Right atrium auricular region (tissue), 2 donors: ENCODE data around the gene GPR18. TPM values are rescaled to one million over a fixed set of nuclear protein-coding genes. Genes with fewer than 3 reads are reported as not detected.
"Not testable (repeated sequence)": the region's sequence is repeated elsewhere in the genome, so short reads cannot be mapped to it uniquely, and the experiment has no call there.

Experiments used
- DNase-seq: peaks from one replicate; pipeline ENCODE4 v3.0.0-alpha.2; 2019; ENCODE audit warnings: low spot score
- H3K27ac ChIP-seq, 2 donors: fragments of 200-600 bp; sonication (generic); 1 replicate in 1 of 2; 2 replicates in 1 of 2; pipeline ENCODE4 v1.5.1; 2016 to 2019
- H3K27me3 ChIP-seq, 2 donors: fragments of 200-600 bp; sonication (generic); one replicate each; pipeline versions ENCODE4 v1.5.1 to v1.6.0; 2017 to 2019
- H3K36me3 ChIP-seq: fragments of 200-600 bp; sonication (generic); one replicate; pipeline ENCODE4 v1.5.1; 2016
- H3K4me1 ChIP-seq, 2 donors: fragments of 200-600 bp; sonication (generic); one replicate each; pipeline versions ENCODE4 v1.5.1 to v1.6.0; 2017 to 2019
- H3K4me3 ChIP-seq, 2 donors: fragments of 200-600 bp; sonication (generic); 1 replicate in 1 of 2; 2 replicates in 1 of 2; pipeline ENCODE4 v1.5.1; 2017 to 2019; ENCODE audit warnings: mild to moderate bottlenecking in 1 of 2, moderate library complexity in 1 of 2
- H3K9me3 ChIP-seq, 2 donors: fragments of 200-600 bp; sonication (generic); one replicate each; pipeline ENCODE4 v1.5.1; 2019
- total RNA-seq, 2 donors: library from RNA; depleted of rRNA; stranded (reverse); fragments of >200 nt; gene quantifications; one replicate each; pipeline ENCODE4 v1.1.0, GENCODE V29; 2016
- TF ChIP-seq, protein P1 (sequence below), 2 donors: fragments of 200-600 bp; sonication (generic); IDR thresholded peaks; one replicate each; pipeline ENCODE4 v1.5.1; 2019; ENCODE audit warnings: antibody characterized with exemption in 2 of 2

Gene GPR18
- total RNA-seq, 2 donors from 2014 or later = 0.28 TPM; not detected in 1

GRCh38 chr13:99255271-99255670, 2.9 kb downstream of the GPR18 start:
- TF ChIP-seq, protein P1, sequence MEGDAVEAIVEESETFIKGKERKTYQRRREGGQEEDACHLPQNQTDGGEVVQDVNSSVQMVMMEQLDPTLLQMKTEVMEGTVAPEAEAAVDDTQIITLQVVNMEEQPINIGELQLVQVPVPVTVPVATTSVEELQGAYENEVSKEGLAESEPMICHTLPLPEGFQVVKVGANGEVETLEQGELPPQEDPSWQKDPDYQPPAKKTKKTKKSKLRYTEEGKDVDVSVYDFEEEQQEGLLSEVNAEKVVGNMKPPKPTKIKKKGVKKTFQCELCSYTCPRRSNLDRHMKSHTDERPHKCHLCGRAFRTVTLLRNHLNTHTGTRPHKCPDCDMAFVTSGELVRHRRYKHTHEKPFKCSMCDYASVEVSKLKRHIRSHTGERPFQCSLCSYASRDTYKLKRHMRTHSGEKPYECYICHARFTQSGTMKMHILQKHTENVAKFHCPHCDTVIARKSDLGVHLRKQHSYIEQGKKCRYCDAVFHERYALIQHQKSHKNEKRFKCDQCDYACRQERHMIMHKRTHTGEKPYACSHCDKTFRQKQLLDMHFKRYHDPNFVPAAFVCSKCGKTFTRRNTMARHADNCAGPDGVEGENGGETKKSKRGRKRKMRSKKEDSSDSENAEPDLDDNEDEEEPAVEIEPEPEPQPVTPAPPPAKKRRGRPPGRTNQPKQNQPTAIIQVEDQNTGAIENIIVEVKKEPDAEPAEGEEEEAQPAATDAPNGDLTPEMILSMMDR (IDR thresholded peaks at IDR 0.05) = no peak
- Histone ChIP-seq H3K4me1 (no peaks in the 10 kb centered on the region), H3K4me3 (no peak overlapping the region), H3K36me3 (no peaks in the 10 kb centered on the region), H3K9me3 (no peaks in the 10 kb centered on the region), H3K27me3 (no peaks in the 10 kb centered on the region), H3K27ac (no peak overlapping the region)
- no peak for DNase-seq

DNA sequence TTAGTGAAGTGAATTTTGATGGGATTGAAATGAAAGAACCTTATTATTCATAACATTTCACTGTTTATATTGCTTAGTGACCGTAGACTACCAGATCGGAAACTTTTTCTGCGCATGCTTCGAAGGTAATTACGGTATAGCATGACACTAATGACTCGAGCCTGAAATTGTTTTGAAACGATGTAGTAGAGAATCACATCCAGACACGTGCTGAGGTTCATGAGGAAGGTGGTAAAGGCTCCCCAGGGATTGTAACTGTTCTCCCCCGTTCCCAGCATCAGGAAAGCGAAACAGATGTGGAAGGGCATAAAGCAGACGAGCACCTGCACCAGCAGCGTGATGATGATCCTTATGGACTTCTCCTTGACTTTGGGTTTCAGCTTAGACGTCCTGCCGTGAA, 3.3 kb downstream of the GPR18 start:
- no peaks in the 10 kb centered on the region for H3K27me3 ChIP-seq
- DNase-seq = no peak
- TF ChIP-seq, protein P1 (IDR thresholded peaks at IDR 0.05) = no peak
- H3K27ac ChIP-seq = no peak overlapping the region
- H3K4me3 ChIP-seq = no peak overlapping the region
- no peaks in the 10 kb centered on the region for H3K9me3 ChIP-seq
- H3K4me1 ChIP-seq = no peaks in the 10 kb centered on the region
- no peaks in the 10 kb centered on the region for H3K36me3 ChIP-seq

DNA sequence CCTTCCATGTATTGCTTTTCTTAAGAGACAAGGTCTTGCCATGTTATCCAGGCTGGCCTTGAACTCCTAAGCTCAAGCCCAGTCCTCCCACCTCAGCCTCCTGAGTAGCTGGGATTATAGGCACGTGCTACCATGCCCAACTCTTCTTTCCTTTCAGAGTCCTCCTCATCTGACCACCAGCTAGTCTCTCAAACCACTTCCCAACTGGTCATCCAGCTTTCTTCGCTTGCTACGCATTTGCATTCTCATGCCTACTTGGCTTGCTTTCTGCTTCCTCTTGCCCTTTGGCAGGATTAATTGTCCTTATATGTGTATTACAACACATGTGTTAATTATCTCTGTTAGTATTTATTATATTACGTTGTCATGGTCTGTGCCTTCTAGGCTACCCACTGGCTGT, 6.3 kb downstream of the GPR18 start:
- Histone ChIP-seq H3K4me3 (no peak overlapping the region), H3K27me3 (no peaks in the 10 kb centered on the region), H3K27ac (no peak overlapping the region), H3K9me3 (no peaks in the 10 kb centered on the region), H3K36me3 (no peaks in the 10 kb centered on the region), H3K4me1 (no peaks in the 10 kb centered on the region)
- TF ChIP-seq, protein P1 (IDR thresholded peaks at IDR 0.05) = no peak
- DNase-seq = no peak

- Histone ChIP-seq H3K36me3 (no peaks in the 10 kb centered on the region), H3K27ac (no peak overlapping the region), H3K9me3 (no peaks in the 10 kb centered on the region), H3K4me1 (no peaks in the 10 kb centered on the region), H3K4me3 (no peak overlapping the region), H3K27me3 (no peaks in the 10 kb centered on the region)
- no peak for DNase-seq
- TF ChIP-seq, protein P1 (IDR thresholded peaks at IDR 0.05) = no peak
Observed at GRCh38 chr13:99250982-99251825, 7.0 kb downstream of the GPR18 start.

DNA sequence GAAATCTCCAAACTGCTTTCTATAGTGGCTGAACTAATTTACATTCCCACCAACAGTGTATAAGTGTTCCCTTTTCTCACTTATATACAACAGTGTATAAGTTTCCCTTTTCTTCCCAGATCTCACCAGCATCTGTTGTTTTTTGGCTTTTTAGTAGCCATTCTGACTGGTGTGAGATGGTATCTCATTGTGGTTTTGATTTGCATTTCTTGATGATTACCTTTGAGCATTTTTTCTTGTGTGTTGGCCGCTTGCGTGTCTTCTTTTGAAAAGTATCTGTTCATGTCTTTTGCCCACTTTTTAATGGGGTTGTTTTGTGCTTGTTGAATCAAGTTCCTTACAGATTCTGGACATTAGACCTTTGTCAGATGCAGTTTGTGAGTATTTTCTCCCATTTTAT, 8.6 kb downstream of the GPR18 start:
- DNase-seq, H3K36me3 ChIP-seq, H3K9me3 ChIP-seq, H3K27me3 ChIP-seq, H3K27ac ChIP-seq, H3K4me3 ChIP-seq, H3K4me1 ChIP-seq: not testable (repeated sequence)

DNA sequence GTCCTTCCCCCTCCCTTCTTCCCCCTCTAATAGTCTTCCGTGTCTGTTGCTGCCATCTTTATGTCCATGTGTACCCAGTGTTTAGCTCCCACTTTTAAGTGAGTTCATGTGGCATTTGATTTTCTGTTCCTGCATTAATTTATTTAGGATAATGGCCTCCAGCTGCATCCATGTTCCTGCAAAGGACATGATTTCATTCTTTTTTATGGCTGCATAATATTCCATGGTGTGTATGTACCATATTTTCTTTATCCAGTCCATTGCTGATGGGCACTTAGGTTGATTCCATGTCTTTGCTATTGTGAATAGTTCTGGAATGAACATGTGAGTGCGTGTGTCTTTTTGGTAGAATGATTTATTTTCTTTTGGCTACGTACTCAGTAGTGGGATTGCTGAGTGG, 9.0 kb downstream of the GPR18 start:
- DNase-seq, H3K4me3 ChIP-seq, H3K27me3 ChIP-seq, H3K27ac ChIP-seq, H3K9me3 ChIP-seq, H3K4me1 ChIP-seq: not testable (repeated sequence)
- peaks cover 12% of the 10 kb centered on the region for H3K36me3 ChIP-seq

DNA sequence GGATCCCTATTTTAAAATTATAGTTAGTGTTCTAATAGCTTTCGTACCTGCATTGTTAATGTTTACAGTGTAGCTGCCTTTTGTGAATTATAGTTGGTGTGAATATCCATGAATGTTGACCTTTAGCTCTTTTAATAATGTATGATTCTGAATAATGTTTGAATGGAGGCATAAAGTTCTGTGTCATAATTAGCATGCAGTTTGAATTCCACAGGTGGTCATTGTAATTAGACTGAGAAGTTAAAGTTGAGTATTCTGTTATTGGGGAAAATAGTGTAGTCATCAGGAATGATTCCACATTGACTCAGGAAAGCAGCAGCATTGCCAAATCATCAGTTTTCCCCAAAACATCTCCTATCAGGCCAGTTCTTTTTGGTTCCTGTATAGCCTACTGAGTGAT, 12.1 kb downstream of the GPR18 start:
- no peaks in the 10 kb centered on the region for H3K4me1 ChIP-seq
- H3K27me3 ChIP-seq = no peaks in the 10 kb centered on the region
- peaks cover 12% of the 10 kb centered on the region for H3K36me3 ChIP-seq
- no peaks in the 10 kb centered on the region for H3K9me3 ChIP-seq
- TF ChIP-seq, protein P1 (IDR thresholded peaks at IDR 0.05) = no peak
- H3K4me3 ChIP-seq = no peak overlapping the region
- no peak for DNase-seq
- no peak overlapping the region for H3K27ac ChIP-seq
